GM12865 (cell line): ENCODE results near the gene CACNA1E.

ENCODE experiments used
- DNase-seq: peaks from one replicate; pipeline ENCODE4 v3.0.0; 2010; ENCODE audit warnings: low read depth
- H3K4me3 ChIP-seq: 2 replicates; pipeline ENCODE4 v1.5.1; 2011; ENCODE audit warnings: mild to moderate bottlenecking, low read depth, low read length, control low read depth
- TF ChIP-seq, protein P1 (sequence below): IDR thresholded peaks from 2 replicates; pipeline ENCODE4 v1.5.1; 2011; ENCODE audit warnings: low read length, control low read depth, low read depth, inconsistent platforms; ENCODE audit not compliant: insufficient read depth; ENCODE audit errors: missing control alignments

Gene CACNA1E

DNA sequence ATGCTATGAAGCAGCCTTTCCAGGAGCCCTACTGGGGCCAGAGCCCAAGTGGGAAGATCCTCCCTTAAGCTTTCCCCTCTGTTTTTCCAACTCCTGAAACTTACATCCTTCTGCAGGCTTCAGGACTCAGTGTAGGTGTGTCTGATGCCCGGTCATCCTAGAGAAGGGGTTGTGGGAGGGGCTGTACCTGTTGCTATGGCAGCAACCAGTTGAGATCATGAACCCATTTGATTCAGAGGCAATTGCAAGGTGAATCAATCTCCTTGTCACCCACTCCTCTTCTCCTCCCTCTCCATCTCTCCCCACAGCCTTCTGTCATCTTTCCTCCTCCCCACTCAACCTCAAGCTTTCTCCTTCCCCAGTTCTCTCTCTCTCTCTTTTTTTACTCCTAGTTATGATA lies 151.8 kb downstream of the CACNA1E start:
- DNase-seq: no peak
- no peak overlapping the region for H3K4me3 ChIP-seq
- TF ChIP-seq, protein P1, sequence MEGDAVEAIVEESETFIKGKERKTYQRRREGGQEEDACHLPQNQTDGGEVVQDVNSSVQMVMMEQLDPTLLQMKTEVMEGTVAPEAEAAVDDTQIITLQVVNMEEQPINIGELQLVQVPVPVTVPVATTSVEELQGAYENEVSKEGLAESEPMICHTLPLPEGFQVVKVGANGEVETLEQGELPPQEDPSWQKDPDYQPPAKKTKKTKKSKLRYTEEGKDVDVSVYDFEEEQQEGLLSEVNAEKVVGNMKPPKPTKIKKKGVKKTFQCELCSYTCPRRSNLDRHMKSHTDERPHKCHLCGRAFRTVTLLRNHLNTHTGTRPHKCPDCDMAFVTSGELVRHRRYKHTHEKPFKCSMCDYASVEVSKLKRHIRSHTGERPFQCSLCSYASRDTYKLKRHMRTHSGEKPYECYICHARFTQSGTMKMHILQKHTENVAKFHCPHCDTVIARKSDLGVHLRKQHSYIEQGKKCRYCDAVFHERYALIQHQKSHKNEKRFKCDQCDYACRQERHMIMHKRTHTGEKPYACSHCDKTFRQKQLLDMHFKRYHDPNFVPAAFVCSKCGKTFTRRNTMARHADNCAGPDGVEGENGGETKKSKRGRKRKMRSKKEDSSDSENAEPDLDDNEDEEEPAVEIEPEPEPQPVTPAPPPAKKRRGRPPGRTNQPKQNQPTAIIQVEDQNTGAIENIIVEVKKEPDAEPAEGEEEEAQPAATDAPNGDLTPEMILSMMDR: no peak

DNA sequence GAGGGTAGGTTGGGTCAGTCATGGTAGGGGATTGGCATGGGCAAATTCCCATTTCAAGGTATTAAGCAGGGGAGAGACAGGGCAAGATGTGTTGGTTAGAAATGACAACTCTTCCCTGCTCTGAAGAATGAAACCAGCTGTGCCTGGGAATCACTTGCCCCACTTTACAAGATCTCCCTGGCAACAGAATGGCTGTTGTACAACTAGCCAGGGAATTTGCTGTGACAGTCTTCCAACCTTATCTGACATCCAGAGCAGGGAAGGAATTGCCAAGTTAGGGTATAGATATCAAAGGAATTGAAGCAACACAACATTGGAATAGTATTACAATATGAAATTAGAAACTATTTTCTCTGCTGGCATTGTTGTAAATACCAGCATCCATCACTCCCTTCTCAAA lies 154.7 kb downstream of the CACNA1E start:
- no peak for DNase-seq
- H3K4me3 ChIP-seq: no peak overlapping the region
- TF ChIP-seq, protein P1: no peak

DNA sequence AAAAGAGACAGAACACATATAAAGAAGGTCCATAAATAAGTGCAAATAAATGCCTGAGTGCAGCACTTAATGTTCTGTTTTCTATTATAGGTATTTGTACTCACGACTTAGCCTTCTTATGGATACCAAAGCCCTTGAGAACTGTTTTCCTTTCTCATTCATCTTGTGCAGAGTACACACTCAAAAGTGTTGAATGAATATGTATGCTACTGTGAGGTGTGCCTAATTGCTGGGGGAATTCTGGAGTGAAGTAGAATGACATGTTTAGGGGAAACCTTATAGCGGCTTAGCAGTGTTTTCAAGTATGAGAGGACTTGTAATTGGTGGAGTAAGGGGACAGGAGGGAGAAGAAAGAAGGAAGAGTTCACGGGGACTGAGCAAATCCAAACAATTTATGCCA lies 157.6 kb downstream of the CACNA1E start:
- TF ChIP-seq, protein P1: no peak
- DNase-seq: peak; percentile 10
- no peak overlapping the region for H3K4me3 ChIP-seq

DNA sequence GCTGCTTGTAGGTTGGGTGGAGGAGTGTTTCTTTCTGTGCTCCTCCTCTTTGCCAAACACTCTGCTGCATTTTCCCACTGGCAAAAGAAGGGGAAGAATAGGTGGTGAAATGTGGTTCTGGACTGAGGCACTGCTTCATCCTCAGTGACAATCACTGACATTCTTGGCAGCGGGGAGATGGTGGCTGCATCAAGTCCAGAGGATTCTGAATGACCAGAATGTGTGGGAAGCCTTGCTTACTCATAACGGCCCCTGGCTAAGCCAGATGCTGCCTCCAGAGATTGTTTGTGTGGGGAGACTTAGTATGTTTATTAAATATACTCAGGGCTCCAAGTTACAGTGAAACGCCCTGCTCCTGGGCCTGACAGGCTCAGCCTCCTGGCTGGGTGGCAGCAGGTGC lies 160.3 kb downstream of the CACNA1E start:
- DNase-seq: no peak
- TF ChIP-seq, protein P1: no peak

DNA sequence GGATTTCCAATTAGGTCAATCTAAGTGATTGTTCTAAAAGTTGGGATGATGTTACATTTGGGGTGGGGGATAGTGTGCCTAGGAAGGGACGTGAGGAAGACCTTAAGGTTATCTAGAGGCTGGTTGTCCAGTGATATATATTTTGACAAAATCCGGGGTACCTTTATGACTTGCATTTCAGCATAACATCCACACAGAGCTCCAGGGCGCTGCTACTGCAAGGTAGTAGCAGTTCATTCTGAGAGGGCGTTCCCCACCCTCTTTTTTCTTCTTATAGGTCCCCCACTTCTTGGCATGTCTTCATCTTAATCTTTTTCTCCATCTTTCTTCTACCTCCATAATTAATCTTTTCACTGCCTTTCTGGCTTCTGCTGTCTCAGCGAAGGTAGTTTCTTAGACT lies 161.9 kb downstream of the CACNA1E start:
- DNase-seq: no peak
- H3K4me3 ChIP-seq: no peak overlapping the region
- TF ChIP-seq, protein P1: no peak

More for the DNA sequence above, 160.3 kb downstream of the CACNA1E start:
- H3K4me3 ChIP-seq: no peak overlapping the region

DNA sequence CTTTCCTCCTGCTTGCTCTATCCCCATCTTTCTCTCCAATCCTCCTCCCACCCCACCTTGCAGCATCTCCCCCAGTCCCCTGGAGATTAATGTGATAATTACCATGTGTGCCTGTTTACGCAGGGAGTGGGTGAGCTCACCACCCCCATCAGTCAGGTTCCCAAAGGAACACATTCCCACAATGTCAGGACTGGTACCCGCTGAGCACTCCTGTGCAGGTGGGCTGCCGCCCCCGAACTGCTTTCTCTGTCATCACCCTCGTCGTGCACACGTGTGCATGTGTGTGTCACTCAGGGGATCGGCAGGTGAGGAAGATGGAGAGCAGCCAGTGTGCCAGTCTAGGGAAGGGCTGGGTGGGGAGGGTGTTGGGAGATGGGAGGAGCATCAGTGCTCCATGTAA lies 163.4 kb downstream of the CACNA1E start:
- DNase-seq: no peak
- H3K4me3 ChIP-seq: no peak overlapping the region
- TF ChIP-seq, protein P1: no peak

DNA sequence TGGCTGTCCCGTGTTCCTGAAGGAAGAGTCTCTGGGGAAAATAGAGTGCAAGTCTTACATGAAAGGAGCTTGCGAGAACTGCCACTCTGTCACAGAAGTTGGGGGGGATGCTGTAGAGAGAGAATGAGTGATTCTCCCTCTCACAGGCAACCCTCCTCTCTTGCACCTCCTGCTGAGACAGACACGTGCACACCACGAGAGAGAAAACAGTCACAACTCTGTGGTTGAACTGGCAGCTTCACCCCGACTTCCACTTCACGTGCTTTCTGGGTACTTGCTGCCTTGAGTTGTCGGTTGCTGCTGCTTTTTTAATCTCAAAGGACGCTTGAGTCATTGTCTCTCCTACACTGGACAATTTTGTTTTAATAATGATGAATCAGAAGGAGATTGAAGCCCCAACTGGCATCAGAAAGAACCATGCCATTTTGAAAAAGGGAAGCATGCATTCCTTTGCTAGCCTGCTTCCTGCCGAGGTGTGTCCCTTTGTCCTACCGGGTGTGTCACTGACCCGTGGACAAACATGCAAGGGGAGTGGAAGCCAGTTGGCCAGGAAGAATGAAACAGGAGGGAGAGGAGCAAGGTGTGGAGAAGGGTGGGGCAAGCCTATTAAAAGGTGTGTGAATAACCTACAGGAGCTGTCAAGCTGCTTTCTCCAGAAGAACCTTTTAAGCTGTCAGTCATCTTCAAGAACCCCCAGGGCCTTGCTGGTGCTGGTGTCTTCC lies 164.2 kb downstream of the CACNA1E start:
- TF ChIP-seq, protein P1: no peak
- H3K4me3 ChIP-seq: no peak overlapping the region
- no peak for DNase-seq
